Ishikawa (cell line): ENCODE results near the gene CHRNA1.

Experiments used
- CEBPB ChIP-seq: IDR thresholded peaks from 2 replicates; pipeline ENCODE4 v1.6.1; 2012
- CREB1 ChIP-seq: IDR thresholded peaks from 2 replicates; pipeline ENCODE4 v1.6.1; 2012; ENCODE audit warnings: low read depth
- EGR1 ChIP-seq: IDR thresholded peaks from 2 replicates; pipeline ENCODE4 v1.6.1; 2012
- EP300 ChIP-seq: IDR thresholded peaks from 2 replicates; pipeline ENCODE4 v1.6.1; 2012; ENCODE audit warnings: borderline replicate concordance
- FOXM1 ChIP-seq: IDR thresholded peaks from 2 replicates; pipeline ENCODE4 v1.6.1; 2012; ENCODE audit warnings: low read depth, borderline replicate concordance
- NFIC ChIP-seq: IDR thresholded peaks from 2 replicates; pipeline ENCODE4 v1.6.1; 2012
- RAD21 ChIP-seq: IDR thresholded peaks from 2 replicates; pipeline ENCODE4 v1.6.1; 2012; ENCODE audit warnings: low read depth
- TAF1 ChIP-seq: IDR thresholded peaks from 2 replicates; pipeline ENCODE4 v1.6.1; 2012; ENCODE audit warnings: low read depth, mild to moderate bottlenecking
- TCF12 ChIP-seq: IDR thresholded peaks from 2 replicates; pipeline ENCODE4 v1.6.1; 2012; ENCODE audit warnings: low read depth
- TEAD4 ChIP-seq: IDR thresholded peaks from 2 replicates; pipeline ENCODE4 v1.6.1; 2012
- YY1 ChIP-seq: IDR thresholded peaks from 2 replicates; pipeline ENCODE4 v1.6.1; 2012; ENCODE audit warnings: low read depth
- ZBTB7A ChIP-seq: IDR thresholded peaks from 2 replicates; pipeline ENCODE4 v1.6.1; 2012; ENCODE audit warnings: low read depth
- TF ChIP-seq, protein P1 (sequence below): IDR thresholded peaks from 2 replicates; pipeline ENCODE4 v1.6.1; 2012
- TF ChIP-seq, protein P2 (sequence below): IDR thresholded peaks from 2 replicates; pipeline ENCODE4 v1.6.1; 2012; ENCODE audit warnings: low read depth, mild to moderate bottlenecking
- TF ChIP-seq, protein P3 (sequence below): IDR thresholded peaks from 2 replicates; pipeline ENCODE4 v1.6.1; 2012

Gene CHRNA1

GRCh38 chr2:174740721-174741120 lies 23.6 kb downstream of the CHRNA1 start:
- TF ChIP-seq FOXM1 (no peak), YY1 (no peak), TAF1 (no peak), TCF12 (no peak), ZBTB7A (no peak), CEBPB (no peak), NFIC (no peak), RAD21 (no peak), EGR1 (no peak), EP300 (no peak), TEAD4 (no peak), CREB1 (no peak)
- TF ChIP-seq, protein P1, sequence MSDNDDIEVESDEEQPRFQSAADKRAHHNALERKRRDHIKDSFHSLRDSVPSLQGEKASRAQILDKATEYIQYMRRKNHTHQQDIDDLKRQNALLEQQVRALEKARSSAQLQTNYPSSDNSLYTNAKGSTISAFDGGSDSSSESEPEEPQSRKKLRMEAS: no peak
- TF ChIP-seq, protein P2, sequence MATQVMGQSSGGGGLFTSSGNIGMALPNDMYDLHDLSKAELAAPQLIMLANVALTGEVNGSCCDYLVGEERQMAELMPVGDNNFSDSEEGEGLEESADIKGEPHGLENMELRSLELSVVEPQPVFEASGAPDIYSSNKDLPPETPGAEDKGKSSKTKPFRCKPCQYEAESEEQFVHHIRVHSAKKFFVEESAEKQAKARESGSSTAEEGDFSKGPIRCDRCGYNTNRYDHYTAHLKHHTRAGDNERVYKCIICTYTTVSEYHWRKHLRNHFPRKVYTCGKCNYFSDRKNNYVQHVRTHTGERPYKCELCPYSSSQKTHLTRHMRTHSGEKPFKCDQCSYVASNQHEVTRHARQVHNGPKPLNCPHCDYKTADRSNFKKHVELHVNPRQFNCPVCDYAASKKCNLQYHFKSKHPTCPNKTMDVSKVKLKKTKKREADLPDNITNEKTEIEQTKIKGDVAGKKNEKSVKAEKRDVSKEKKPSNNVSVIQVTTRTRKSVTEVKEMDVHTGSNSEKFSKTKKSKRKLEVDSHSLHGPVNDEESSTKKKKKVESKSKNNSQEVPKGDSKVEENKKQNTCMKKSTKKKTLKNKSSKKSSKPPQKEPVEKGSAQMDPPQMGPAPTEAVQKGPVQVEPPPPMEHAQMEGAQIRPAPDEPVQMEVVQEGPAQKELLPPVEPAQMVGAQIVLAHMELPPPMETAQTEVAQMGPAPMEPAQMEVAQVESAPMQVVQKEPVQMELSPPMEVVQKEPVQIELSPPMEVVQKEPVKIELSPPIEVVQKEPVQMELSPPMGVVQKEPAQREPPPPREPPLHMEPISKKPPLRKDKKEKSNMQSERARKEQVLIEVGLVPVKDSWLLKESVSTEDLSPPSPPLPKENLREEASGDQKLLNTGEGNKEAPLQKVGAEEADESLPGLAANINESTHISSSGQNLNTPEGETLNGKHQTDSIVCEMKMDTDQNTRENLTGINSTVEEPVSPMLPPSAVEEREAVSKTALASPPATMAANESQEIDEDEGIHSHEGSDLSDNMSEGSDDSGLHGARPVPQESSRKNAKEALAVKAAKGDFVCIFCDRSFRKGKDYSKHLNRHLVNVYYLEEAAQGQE: no peak
- TF ChIP-seq, protein P3, sequence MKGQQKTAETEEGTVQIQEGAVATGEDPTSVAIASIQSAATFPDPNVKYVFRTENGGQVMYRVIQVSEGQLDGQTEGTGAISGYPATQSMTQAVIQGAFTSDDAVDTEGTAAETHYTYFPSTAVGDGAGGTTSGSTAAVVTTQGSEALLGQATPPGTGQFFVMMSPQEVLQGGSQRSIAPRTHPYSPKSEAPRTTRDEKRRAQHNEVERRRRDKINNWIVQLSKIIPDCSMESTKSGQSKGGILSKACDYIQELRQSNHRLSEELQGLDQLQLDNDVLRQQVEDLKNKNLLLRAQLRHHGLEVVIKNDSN: no peak

DNA sequence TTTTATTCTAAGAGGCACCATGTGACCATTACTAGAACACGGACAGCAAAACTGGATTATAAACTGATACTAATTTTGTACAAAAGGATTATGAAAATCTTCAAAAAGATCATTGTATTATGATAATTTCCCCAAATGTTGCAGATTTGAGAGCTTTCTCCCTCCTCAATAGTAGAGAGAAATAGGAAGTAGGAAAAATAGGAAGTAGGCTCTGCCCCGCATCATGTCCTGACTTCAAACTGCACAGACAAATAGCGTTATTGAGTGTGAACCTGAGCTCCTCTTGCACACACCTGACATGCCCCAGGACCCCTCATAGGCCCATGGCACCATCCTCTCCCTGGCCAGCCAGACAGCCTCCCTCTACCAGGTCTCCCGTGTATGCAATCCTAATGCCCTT lies 25.4 kb downstream of the CHRNA1 start:
- TF ChIP-seq NFIC (no peak), EGR1 (no peak), ZBTB7A (no peak), CREB1 (no peak), FOXM1 (no peak), TEAD4 (no peak), TAF1 (no peak), TCF12 (no peak), YY1 (no peak), CEBPB (no peak), EP300 (no peak)
- TF ChIP-seq, protein P2: no peak
- TF ChIP-seq, protein P3: no peak
- TF ChIP-seq, protein P1: no peak

DNA sequence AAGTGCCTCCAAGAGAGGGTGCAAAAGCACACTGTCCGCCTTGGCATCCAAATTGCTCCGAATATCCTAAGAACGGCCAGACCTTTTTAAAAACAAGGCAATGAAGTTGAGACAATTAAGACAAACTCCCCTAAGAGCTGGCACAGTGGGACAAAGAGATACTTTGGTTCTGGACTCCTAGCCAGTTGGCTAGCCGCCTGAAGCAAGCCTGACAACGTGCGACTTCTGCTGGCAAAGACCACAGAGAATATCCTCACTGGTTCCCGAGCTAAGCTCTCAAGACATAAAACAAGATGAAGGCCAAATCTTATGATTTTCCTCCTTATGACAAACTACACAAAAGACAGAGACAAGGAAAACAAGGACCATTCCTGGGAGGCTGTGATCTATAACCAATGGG lies 32.7 kb downstream of the CHRNA1 start:
- TF ChIP-seq FOXM1: no peak
- no peak for TF ChIP-seq EP300
- TF ChIP-seq YY1: no peak
- no peak for TF ChIP-seq TCF12
- TF ChIP-seq, protein P2: no peak
- no peak for TF ChIP-seq ZBTB7A

GRCh38 chr2:174730698-174731018 lies 33.6 kb downstream of the CHRNA1 start:
- TF ChIP-seq, protein P3: no peak
- TF ChIP-seq, protein P1: no peak
- no peak for TF ChIP-seq ZBTB7A
- no peak for TF ChIP-seq CEBPB
- TF ChIP-seq EP300: no peak
- TF ChIP-seq NFIC: no peak
- TF ChIP-seq YY1: no peak
- no peak for TF ChIP-seq FOXM1
- no peak for TF ChIP-seq TEAD4
- TF ChIP-seq CREB1: no peak
- TF ChIP-seq TAF1: no peak
- no peak for TF ChIP-seq RAD21
- TF ChIP-seq TCF12: no peak
- TF ChIP-seq EGR1: no peak
